NCI-H748 (cell line): Measurements from ENCODE around the gene LSAMP.

Experiments
- DNase-seq: peaks from one replicate; lab custom pipeline; 2025; ENCODE audit not compliant: unreplicated experiment; lab: John Stamatoyannopoulos, UW

LSAMP gene

GRCh38 chr3:116247605-116248004 lies 197.7 kb downstream of the LSAMP start:
- no peak for DNase-seq

GRCh38 chr3:116246406-116246980 lies 198.8 kb downstream of the LSAMP start:
- no peak for DNase-seq

GRCh38 chr3:116242825-116243224 lies 202.5 kb downstream of the LSAMP start:
- DNase-seq, result no peak

GRCh38 chr3:116241677-116242076 lies 203.6 kb downstream of the LSAMP start:
- DNase-seq, result no peak

- DNase-seq, result no peak
Observed at GRCh38 chr3:116240261-116240660, 205.0 kb downstream of the LSAMP start.

GRCh38 chr3:116238846-116239565 lies 206.3 kb downstream of the LSAMP start:
- no peak for DNase-seq

- DNase-seq, result no peak
Observed at GRCh38 chr3:116233711-116234357, 211.5 kb downstream of the LSAMP start.

GRCh38 chr3:116230431-116231020 lies 214.8 kb downstream of the LSAMP start:
- DNase-seq, result no peak

GRCh38 chr3:116226266-116226665 lies 219.0 kb downstream of the LSAMP start:
- DNase-seq, result no peak

- DNase-seq, result no peak
Observed at GRCh38 chr3:116216761-116217160, 228.5 kb downstream of the LSAMP start.

GRCh38 chr3:116211901-116212300 lies 233.4 kb downstream of the LSAMP start:
- DNase-seq, result no peak

- peak; percentile 3 for DNase-seq
Observed at GRCh38 chr3:116208830-116209229, 236.5 kb downstream of the LSAMP start.

GRCh38 chr3:116200956-116201690 lies 244.2 kb downstream of the LSAMP start:
- DNase-seq, result no peak

GRCh38 chr3:116199063-116199462 lies 246.2 kb downstream of the LSAMP start:
- DNase-seq, result no peak

- no peak for DNase-seq
Observed at GRCh38 chr3:116198087-116198486, 247.2 kb downstream of the LSAMP start.

GRCh38 chr3:116192464-116192863 lies 252.8 kb downstream of the LSAMP start:
- DNase-seq, result no peak

- DNase-seq, result no peak
Observed at GRCh38 chr3:116191409-116191808, 253.9 kb downstream of the LSAMP start.

GRCh38 chr3:116190095-116190494 lies 255.2 kb downstream of the LSAMP start:
- no peak for DNase-seq

- no peak for DNase-seq
Observed at GRCh38 chr3:116188231-116188785, 257.0 kb downstream of the LSAMP start.

- DNase-seq, result no peak
Observed at GRCh38 chr3:116186049-116186448, 259.2 kb downstream of the LSAMP start.

- no peak for DNase-seq
Observed at GRCh38 chr3:116181159-116181558, 264.1 kb downstream of the LSAMP start.
